GM21423 (cell line): ENCODE results near the gene CAMK2N1.

ENCODE experiments used
- ATAC-seq: cut with Tn5 transposase; IDR thresholded peaks from one replicate; pipeline ENCODE4 v1.9.1; 2021; ENCODE audit warnings: mild to moderate bottlenecking, moderate library complexity; ENCODE audit not compliant: unreplicated experiment

CAMK2N1 gene

GRCh38 chr1:20479840-20480239 is 6.2 kb downstream of the CAMK2N1 start:
- ATAC-seq = no peak

- no peak for ATAC-seq
These were observed 7.9 kb downstream of the CAMK2N1 start for GRCh38 chr1:20478057-20478635.

- ATAC-seq = no peak
These were observed 8.5 kb downstream of the CAMK2N1 start for GRCh38 chr1:20477348-20478056.

- no peak for ATAC-seq
These were observed 9.6 kb downstream of the CAMK2N1 start for GRCh38 chr1:20476265-20477038.

- no peak for ATAC-seq
These were observed 11.0 kb downstream of the CAMK2N1 start for GRCh38 chr1:20474996-20475395.

GRCh38 chr1:20474333-20474975 is 11.6 kb downstream of the CAMK2N1 start:
- ATAC-seq = no peak

GRCh38 chr1:20473894-20474293 is 12.1 kb downstream of the CAMK2N1 start:
- no peak for ATAC-seq

GRCh38 chr1:20472860-20473711 is 12.9 kb downstream of the CAMK2N1 start:
- no peak for ATAC-seq

- no peak for ATAC-seq
These were observed 13.9 kb downstream of the CAMK2N1 start for GRCh38 chr1:20472121-20472520.

GRCh38 chr1:20470194-20470593 is 15.8 kb downstream of the CAMK2N1 start:
- no peak for ATAC-seq

- no peak for ATAC-seq
These were observed 16.5 kb downstream of the CAMK2N1 start for GRCh38 chr1:20469406-20470076.

- ATAC-seq = no peak
These were observed 19.7 kb downstream of the CAMK2N1 start for GRCh38 chr1:20466273-20466672.

GRCh38 chr1:20465187-20465586 is 20.8 kb downstream of the CAMK2N1 start:
- ATAC-seq = no peak

GRCh38 chr1:20463502-20463901 is 22.5 kb downstream of the CAMK2N1 start:
- no peak for ATAC-seq

- no peak for ATAC-seq
These were observed 23.6 kb downstream of the CAMK2N1 start for GRCh38 chr1:20462397-20462796.

GRCh38 chr1:20458717-20459116 is 27.3 kb downstream of the CAMK2N1 start:
- no peak for ATAC-seq

GRCh38 chr1:20454004-20454403 is 32.0 kb downstream of the CAMK2N1 start:
- no peak for ATAC-seq

- no peak for ATAC-seq
These were observed 36.2 kb downstream of the CAMK2N1 start for GRCh38 chr1:20449735-20450311.

GRCh38 chr1:20448671-20449071 is 37.3 kb downstream of the CAMK2N1 start:
- ATAC-seq = no peak

- ATAC-seq = no peak
These were observed 38.2 kb downstream of the CAMK2N1 start for GRCh38 chr1:20447794-20448193.
